Esophagus muscularis mucosa (tissue), 4 donors: ENCODE measurements around the gene MCOLN2.

Experiments
- CTCF ChIP-seq, 3 experiments: fragments of 200-600 bp in 2 of 3; fragments of 450-650 bp in 1 of 3; sonication (generic) in 2 of 3; IDR thresholded peaks; one replicate each; pipeline ENCODE4 v1.5.1; 2017 to 2019; ENCODE audit warnings: antibody characterized with exemption in 3 of 3, mild to moderate bottlenecking in 2 of 3, moderate library complexity in 1 of 3
- EP300 ChIP-seq: sonication (generic); formaldehyde crosslinking; IDR thresholded peaks from one replicate; pipeline ENCODE4 v1.6.1; 2017; ENCODE audit warnings: antibody characterized with exemption
- POLR2A ChIP-seq: fragments of 450-650 bp; IDR thresholded peaks from one replicate; pipeline ENCODE4 v1.6.1; 2017; ENCODE audit warnings: antibody characterized with exemption, moderate library complexity, mild to moderate bottlenecking, low read depth
- POLR2AphosphoS5 ChIP-seq, 2 donors: sonication (generic); formaldehyde crosslinking; IDR thresholded peaks; one replicate each; pipeline ENCODE4 v1.6.1; 2017; ENCODE audit warnings: antibody characterized with exemption in 2 of 2

DNA sequence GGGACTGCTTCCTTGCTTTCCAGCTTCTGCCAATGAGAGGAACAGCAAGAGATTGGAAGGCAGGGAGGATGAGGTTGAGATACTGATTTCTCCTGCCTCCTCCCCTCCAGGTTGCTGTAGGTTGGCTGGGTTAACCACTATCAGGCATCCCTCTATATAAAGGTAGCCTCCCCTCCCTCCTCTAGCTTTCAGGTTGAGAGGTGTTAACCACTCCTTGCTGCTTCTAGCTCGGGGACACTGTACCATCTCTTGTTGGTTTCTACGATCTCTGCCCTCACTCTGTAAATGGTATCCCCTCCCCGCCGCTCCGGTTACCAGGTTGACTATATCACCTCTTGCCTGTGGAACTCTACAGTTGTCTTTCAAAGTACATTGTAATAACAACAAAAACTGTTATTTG is 120.6 kb downstream of the MCOLN2 start:
- TF ChIP-seq CTCF (IDR thresholded peaks at IDR 0.05) (no peak), POLR2AphosphoS5 (IDR thresholded peaks at IDR 0.05) (no peak), EP300 (no peak), POLR2A (no peak)
